K562 (cell line): ENCODE measurements around the gene C11orf91.

Experiments used
- DNMT1 ChIP-seq: fragments of 450-650 bp; IDR thresholded peaks from 2 replicates; pipeline ENCODE4 v1.6.1; 2016; ENCODE audit warnings: antibody characterized with exemption, mild to moderate bottlenecking
- HDAC6 ChIP-seq: IDR thresholded peaks from 2 replicates; pipeline ENCODE4 v1.6.1; 2012; ENCODE audit warnings: low read depth, mild to moderate bottlenecking, control low read depth, inconsistent platforms, low read length, moderate library complexity
- MAFF ChIP-seq: IDR thresholded peaks from 2 replicates; pipeline ENCODE4 v1.6.1; 2012; ENCODE audit warnings: low read length, improper control_type of control experiment
- MYC ChIP-seq, 2 experiments: fragments of 250-450 bp in 1 of 2; sonication (Bioruptor Pico) in 1 of 2; IDR thresholded peaks; 2 replicates each; pipeline versions ENCODE4 v1.5.1 to v1.6.1; 2012 to 2021; ENCODE audit warnings: low read depth in 2 of 2, borderline replicate concordance in 1 of 2, improper control_type of control experiment in 1 of 2, low read length in 1 of 2, mild to moderate bottlenecking in 1 of 2, moderate library complexity in 1 of 2
- NONO ChIP-seq, 2 experiments: fragments of 200-400 bp in 1 of 2; fragments of 450-650 bp in 1 of 2; formaldehyde crosslinking in 1 of 2; IDR thresholded peaks; 2 replicates each; pipeline ENCODE4 v1.6.1; 2017; ENCODE audit warnings: low read depth in 2 of 2, mild to moderate bottlenecking in 2 of 2, moderate library complexity in 2 of 2, low read length in 1 of 2
- POLR2AphosphoS5 ChIP-seq: IDR thresholded peaks from 2 replicates; pipeline ENCODE4 v1.6.1; 2011; ENCODE audit warnings: mild to moderate bottlenecking, low read depth, low read length, moderate library complexity; ENCODE audit not compliant: control insufficient read depth, insufficient read depth
- SIRT6 ChIP-seq: IDR thresholded peaks from one replicate; pipeline ENCODE4 v1.6.1; 2012; ENCODE audit warnings: low read depth, mild to moderate bottlenecking, control low read depth, inconsistent platforms, low read length, moderate library complexity
- TAF1 ChIP-seq: IDR thresholded peaks from 2 replicates; pipeline ENCODE4 v1.6.1; 2011; ENCODE audit warnings: mild to moderate bottlenecking, low read length, moderate library complexity; ENCODE audit not compliant: insufficient read depth, control insufficient read depth, severe bottlenecking; ENCODE audit errors: extremely low read depth
- ZFP36 ChIP-seq: fragments of 150-350 bp; IDR thresholded peaks from 2 replicates; pipeline ENCODE4 v1.6.1; 2018; ENCODE audit warnings: low read length, low read depth; ENCODE audit not compliant: partially characterized antibody
- ZNF780A ChIP-seq: fragments of 250-450 bp; sonication (Bioruptor Pico); IDR thresholded peaks from 2 replicates; pipeline ENCODE4 v1.5.0; 2021; ENCODE audit warnings: mild to moderate bottlenecking
- TF ChIP-seq, protein P1 (sequence below): sonication (generic); formaldehyde crosslinking; IDR thresholded peaks from 2 replicates; pipeline ENCODE4 v1.4.0; 2020; ENCODE audit warnings: mild to moderate bottlenecking, missing genetic modification reagents
- TF ChIP-seq, protein P2 (sequence below): fragments of 250-450 bp; sonication (Bioruptor Pico); IDR thresholded peaks from 2 replicates; pipeline ENCODE4 v1.8.0; 2021; ENCODE audit warnings: moderate library complexity, mild to moderate bottlenecking, inconsistent platforms
- TF ChIP-seq, protein P3 (sequence below), 3 experiments: IDR thresholded peaks in 2 of 3; conservative IDR thresholded peaks in 1 of 3; 2 replicates each; pipeline ENCODE4 v1.5.1; 2011 to 2012; ENCODE audit warnings: low read length in 3 of 3, mild to moderate bottlenecking in 3 of 3, control low read depth in 2 of 3, improper control_type of control experiment in 1 of 3, inconsistent platforms in 1 of 3, low read depth in 1 of 3, mixed read lengths in 1 of 3, moderate library complexity in 1 of 3; ENCODE audit not compliant: insufficient read depth in 2 of 3

DNA sequence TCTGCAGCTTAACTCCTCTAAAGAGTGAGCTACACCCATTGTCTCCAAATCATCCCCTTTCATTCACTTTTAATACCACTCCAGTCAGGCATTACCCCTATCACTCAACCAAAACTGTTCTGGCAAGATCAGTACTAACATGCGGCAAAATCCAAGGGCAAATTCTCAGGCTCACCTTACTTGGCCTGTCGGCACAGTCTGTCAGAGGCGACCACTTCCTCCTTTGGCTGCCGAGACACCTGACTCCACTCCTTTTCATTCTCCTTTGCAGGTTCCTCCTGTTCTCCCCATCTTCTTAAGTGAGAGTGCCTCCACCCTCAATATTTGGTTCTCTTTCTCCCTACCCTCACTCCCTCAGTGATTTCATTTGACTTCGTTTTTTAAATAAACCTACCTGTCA, 4.2 kb downstream of the C11orf91 start:
- no peak for TF ChIP-seq DNMT1
- TF ChIP-seq MAFF: no peak
- TF ChIP-seq, protein P1, sequence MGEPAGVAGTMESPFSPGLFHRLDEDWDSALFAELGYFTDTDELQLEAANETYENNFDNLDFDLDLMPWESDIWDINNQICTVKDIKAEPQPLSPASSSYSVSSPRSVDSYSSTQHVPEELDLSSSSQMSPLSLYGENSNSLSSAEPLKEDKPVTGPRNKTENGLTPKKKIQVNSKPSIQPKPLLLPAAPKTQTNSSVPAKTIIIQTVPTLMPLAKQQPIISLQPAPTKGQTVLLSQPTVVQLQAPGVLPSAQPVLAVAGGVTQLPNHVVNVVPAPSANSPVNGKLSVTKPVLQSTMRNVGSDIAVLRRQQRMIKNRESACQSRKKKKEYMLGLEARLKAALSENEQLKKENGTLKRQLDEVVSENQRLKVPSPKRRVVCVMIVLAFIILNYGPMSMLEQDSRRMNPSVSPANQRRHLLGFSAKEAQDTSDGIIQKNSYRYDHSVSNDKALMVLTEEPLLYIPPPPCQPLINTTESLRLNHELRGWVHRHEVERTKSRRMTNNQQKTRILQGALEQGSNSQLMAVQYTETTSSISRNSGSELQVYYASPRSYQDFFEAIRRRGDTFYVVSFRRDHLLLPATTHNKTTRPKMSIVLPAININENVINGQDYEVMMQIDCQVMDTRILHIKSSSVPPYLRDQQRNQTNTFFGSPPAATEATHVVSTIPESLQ: no peak
- TF ChIP-seq ZFP36: no peak
- TF ChIP-seq POLR2AphosphoS5: no peak
- TF ChIP-seq HDAC6: no peak
- TF ChIP-seq, protein P2, sequence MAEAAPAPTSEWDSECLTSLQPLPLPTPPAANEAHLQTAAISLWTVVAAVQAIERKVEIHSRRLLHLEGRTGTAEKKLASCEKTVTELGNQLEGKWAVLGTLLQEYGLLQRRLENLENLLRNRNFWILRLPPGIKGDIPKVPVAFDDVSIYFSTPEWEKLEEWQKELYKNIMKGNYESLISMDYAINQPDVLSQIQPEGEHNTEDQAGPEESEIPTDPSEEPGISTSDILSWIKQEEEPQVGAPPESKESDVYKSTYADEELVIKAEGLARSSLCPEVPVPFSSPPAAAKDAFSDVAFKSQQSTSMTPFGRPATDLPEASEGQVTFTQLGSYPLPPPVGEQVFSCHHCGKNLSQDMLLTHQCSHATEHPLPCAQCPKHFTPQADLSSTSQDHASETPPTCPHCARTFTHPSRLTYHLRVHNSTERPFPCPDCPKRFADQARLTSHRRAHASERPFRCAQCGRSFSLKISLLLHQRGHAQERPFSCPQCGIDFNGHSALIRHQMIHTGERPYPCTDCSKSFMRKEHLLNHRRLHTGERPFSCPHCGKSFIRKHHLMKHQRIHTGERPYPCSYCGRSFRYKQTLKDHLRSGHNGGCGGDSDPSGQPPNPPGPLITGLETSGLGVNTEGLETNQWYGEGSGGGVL (CRISPR knock-in tag): no peak
- TF ChIP-seq SIRT6: no peak
- no peak for TF ChIP-seq ZNF780A (CRISPR knock-in tag)
- TF ChIP-seq TAF1: no peak
- TF ChIP-seq MYC (IDR thresholded peaks at IDR 0.05; ENCODE audit: low read depth, low read length): no peak
- TF ChIP-seq MYC (CRISPR knock-in tag; IDR thresholded peaks at IDR 0.05; ENCODE audit: borderline replicate concordance, low read depth): no peak
- TF ChIP-seq, protein P3, sequence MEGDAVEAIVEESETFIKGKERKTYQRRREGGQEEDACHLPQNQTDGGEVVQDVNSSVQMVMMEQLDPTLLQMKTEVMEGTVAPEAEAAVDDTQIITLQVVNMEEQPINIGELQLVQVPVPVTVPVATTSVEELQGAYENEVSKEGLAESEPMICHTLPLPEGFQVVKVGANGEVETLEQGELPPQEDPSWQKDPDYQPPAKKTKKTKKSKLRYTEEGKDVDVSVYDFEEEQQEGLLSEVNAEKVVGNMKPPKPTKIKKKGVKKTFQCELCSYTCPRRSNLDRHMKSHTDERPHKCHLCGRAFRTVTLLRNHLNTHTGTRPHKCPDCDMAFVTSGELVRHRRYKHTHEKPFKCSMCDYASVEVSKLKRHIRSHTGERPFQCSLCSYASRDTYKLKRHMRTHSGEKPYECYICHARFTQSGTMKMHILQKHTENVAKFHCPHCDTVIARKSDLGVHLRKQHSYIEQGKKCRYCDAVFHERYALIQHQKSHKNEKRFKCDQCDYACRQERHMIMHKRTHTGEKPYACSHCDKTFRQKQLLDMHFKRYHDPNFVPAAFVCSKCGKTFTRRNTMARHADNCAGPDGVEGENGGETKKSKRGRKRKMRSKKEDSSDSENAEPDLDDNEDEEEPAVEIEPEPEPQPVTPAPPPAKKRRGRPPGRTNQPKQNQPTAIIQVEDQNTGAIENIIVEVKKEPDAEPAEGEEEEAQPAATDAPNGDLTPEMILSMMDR (IDR thresholded peaks at IDR 0.05 in 2 of 3, conservative IDR thresholded peaks at IDR 0.05 in 1 of 3; ENCODE audit: insufficient read depth in 2 of 3, low read depth in 1 of 3, low read length in 3 of 3): no peak
- no peak for TF ChIP-seq NONO (IDR thresholded peaks at IDR 0.05; ENCODE audit: low read depth in 2 of 2, low read length in 1 of 2)
